Epithelial cell of prostate (primary cell): Measurements from ENCODE around the gene TLNRD1.

ENCODE experiments used
- DNase-seq: peaks from one replicate; pipeline ENCODE4 v3.0.0-alpha.2; 2011; ENCODE audit warnings: low read depth, low spot score
- H3K27ac ChIP-seq: fragments of 450-650 bp; 2 replicates; pipeline ENCODE4 v1.5.1; 2017; ENCODE audit warnings: mild to moderate bottlenecking

TLNRD1 gene

GRCh38 chr15:81050259-81050658 lies 49.5 kb downstream of the TLNRD1 start:
- DNase-seq = no peak
- no peak overlapping the region for H3K27ac ChIP-seq

GRCh38 chr15:81050805-81051204 lies 50.1 kb downstream of the TLNRD1 start:
- no peak overlapping the region for H3K27ac ChIP-seq
- no peak for DNase-seq

- no peak for DNase-seq
- H3K27ac ChIP-seq = no peak overlapping the region
Observed at GRCh38 chr15:81052046-81052445, 51.3 kb downstream of the TLNRD1 start.

- no peak overlapping the region for H3K27ac ChIP-seq
- no peak for DNase-seq
Observed at GRCh38 chr15:81053621-81054020, 52.9 kb downstream of the TLNRD1 start.

GRCh38 chr15:81054236-81054635 lies 53.5 kb downstream of the TLNRD1 start:
- no peak for DNase-seq
- H3K27ac ChIP-seq = no peak overlapping the region
